ENCODE measurements around the gene KIF21B.

The KIF21B gene

GRCh38 chr1:201023517-201023902, at the start of gene KIF21B:
TSS of gene KIF21B (minus strand) at chr1:201023714. CDS start at chr1:201023383, 331 bp downstream.
- DNase-seq = peak; percentile 92

GRCh38 chr1:201072922-201073321, 49.4 kb upstream of the KIF21B start:
- DNase-seq = no peak

GRCh38 chr1:201072149-201072548, 48.6 kb upstream of the KIF21B start:
- no peak for DNase-seq

GRCh38 chr1:201069636-201070035, 46.1 kb upstream of the KIF21B start:
- DNase-seq = no peak

- DNase-seq = no peak
These were observed 45.5 kb upstream of the KIF21B start for GRCh38 chr1:201068976-201069375.

GRCh38 chr1:201066986-201067385, 43.5 kb upstream of the KIF21B start:
- no peak for DNase-seq

GRCh38 chr1:201065686-201066085, 42.2 kb upstream of the KIF21B start:
- DNase-seq = no peak

- DNase-seq = no peak
These were observed 41.3 kb upstream of the KIF21B start for GRCh38 chr1:201064806-201065205.

GRCh38 chr1:201063145-201063544, 39.6 kb upstream of the KIF21B start:
- no peak for DNase-seq

GRCh38 chr1:201062511-201063091, 39.1 kb upstream of the KIF21B start:
- DNase-seq = no peak

- no peak for DNase-seq
These were observed 38.4 kb upstream of the KIF21B start for GRCh38 chr1:201061886-201062285.

- DNase-seq = no peak
These were observed 37.5 kb upstream of the KIF21B start for GRCh38 chr1:201061049-201061448.

- DNase-seq = no peak
These were observed 37.1 kb upstream of the KIF21B start for GRCh38 chr1:201060586-201060985.

GRCh38 chr1:201059871-201060555, 36.5 kb upstream of the KIF21B start:
- DNase-seq = no peak

GRCh38 chr1:201059401-201059800, 35.9 kb upstream of the KIF21B start:
- DNase-seq = no peak

- DNase-seq = no peak
These were observed 30.6 kb upstream of the KIF21B start for GRCh38 chr1:201054091-201054543.

GRCh38 chr1:201053155-201053860, 29.8 kb upstream of the KIF21B start:
- DNase-seq = no peak

- DNase-seq = no peak
These were observed 27.9 kb upstream of the KIF21B start for GRCh38 chr1:201051399-201051798.

- DNase-seq = no peak
These were observed 27.2 kb upstream of the KIF21B start for GRCh38 chr1:201050515-201051277.

GRCh38 chr1:201049248-201049831, 25.8 kb upstream of the KIF21B start:
- no peak for DNase-seq

- DNase-seq = no peak
These were observed 25.0 kb upstream of the KIF21B start for GRCh38 chr1:201048521-201048920.

GRCh38 chr1:201044119-201044518, 20.6 kb upstream of the KIF21B start:
- no peak for DNase-seq

All from CD4-positive, alpha-beta T cell treated with Interleukin-21 for 1 hour (primary cell).